Body of pancreas (tissue), 4 donors: Measurements from ENCODE around the gene MGRN1. TPM values are rescaled to one million over a fixed set of nuclear protein-coding genes. Genes with fewer than 3 reads are reported as not detected.

ENCODE experiments used
- ATAC-seq: fragments of 150-250 bp; one replicate; pipeline ENCODE4 v1.9.1; 2016
- DNase-seq, 4 donors: peaks; one replicate each; pipeline ENCODE4 v3.0.0-alpha.2; 2019
- H3K27ac ChIP-seq, 4 donors: fragments of 200-600 bp; sonication (generic); 1 replicate in 3 of 4; 2 replicates in 1 of 4; pipeline versions ENCODE4 v1.5.1 to v1.6.1; 2016 to 2019; ENCODE audit warnings: mild to moderate bottlenecking in 1 of 4, mixed read lengths in 1 of 4, moderate library complexity in 1 of 4
- H3K27me3 ChIP-seq, 2 donors: fragments of 200-600 bp; sonication (generic); one replicate each; pipeline ENCODE4 v1.6.0; 2016; ENCODE audit warnings: mild to moderate bottlenecking in 1 of 2
- H3K36me3 ChIP-seq, 2 donors: fragments of 200-600 bp; sonication (generic); replicated peaks in 1 of 2; 2 replicates each; pipeline ENCODE4 v1.5.1; 2016; ENCODE audit warnings: low read depth in 2 of 2; ENCODE audit not compliant: insufficient read depth in 1 of 2
- H3K4me1 ChIP-seq: fragments of 200-600 bp; sonication (generic); one replicate; pipeline ENCODE4 v1.6.0; 2016
- H3K4me3 ChIP-seq, 2 donors: fragments of 200-600 bp; sonication (generic); 1 replicate in 1 of 2; 2 replicates in 1 of 2; pipeline ENCODE4 v1.5.1; 2016 to 2019
- H3K9me3 ChIP-seq, 3 donors: fragments of 200-600 bp; sonication (generic); 1 replicate in 2 of 3; 2 replicates in 1 of 3; pipeline ENCODE4 v1.5.1; 2016
- POLR2A ChIP-seq, 3 donors: fragments of 450-650 bp; IDR thresholded peaks; one replicate each; pipeline ENCODE4 v1.6.1; 2016; ENCODE audit warnings: antibody characterized with exemption in 3 of 3, mild to moderate bottlenecking in 2 of 3
- WGBS, 2 donors: methylation state at CpG; one replicate each; pipeline ENCODE4 v1.1.5; 2017; 5-methylcytosine and 5-hydroxymethylcytosine counted together
- intact Hi-C: fragments of 100-400 bp; cut with DNase I; formaldehyde crosslinking; loops from one replicate; pipeline ENCODE4 v1.15.1; 2023
- total RNA-seq, 2 donors: library from RNA; depleted of rRNA; stranded (reverse); fragments of >200 nt; gene quantifications; one replicate each; pipeline ENCODE4 v1.1.0, GENCODE V29; 2016
- TF ChIP-seq, protein P1 (sequence below), 7 experiments: fragments of 450-650 bp in 4 of 7; fragments of 200-600 bp in 3 of 7; sonication (generic) in 3 of 7; IDR thresholded peaks; one replicate each; pipeline ENCODE4 v1.5.1; 2016 to 2019; ENCODE audit warnings: antibody characterized with exemption in 7 of 7

The MGRN1 gene
- total RNA-seq, 2 donors from 2014 or later, result 23.3 to 44.8 TPM

DNA sequence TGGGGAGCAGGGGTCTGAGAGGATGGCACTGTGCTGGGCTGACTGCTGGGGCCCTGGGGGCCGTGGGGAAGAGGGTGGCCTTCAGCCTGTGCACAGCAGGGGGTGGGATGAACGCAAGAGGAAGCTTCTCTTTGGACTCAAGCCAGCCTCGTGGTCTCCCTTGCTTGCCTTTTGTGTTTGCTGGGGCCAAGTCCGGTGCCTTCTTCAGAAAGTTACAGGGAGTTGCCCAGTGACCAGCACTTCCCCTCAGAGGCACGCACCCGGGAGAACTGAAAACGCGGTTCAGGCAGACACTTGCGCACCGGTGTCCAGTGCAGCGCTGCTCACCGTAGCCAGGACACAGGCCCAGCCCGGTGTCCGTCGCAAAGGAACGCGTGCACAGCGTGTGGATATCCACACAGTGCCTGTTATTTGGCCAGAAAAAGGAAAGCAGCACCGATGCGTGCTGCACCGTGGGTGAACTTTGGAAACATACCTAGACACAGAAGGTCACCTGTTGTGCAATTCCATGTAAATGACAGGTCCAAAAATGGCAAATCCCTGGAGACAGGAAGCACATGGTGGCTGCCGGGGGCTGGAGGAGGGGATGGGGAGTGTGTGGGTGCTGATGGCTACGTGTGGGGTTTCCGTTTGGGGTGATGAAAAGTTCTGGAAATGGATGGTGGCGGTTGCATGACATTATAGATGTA lies 39.3 kb downstream of the MGRN1 start:
- Histone ChIP-seq H3K27ac (peak overlapping the region in 2 of 4 donors; percentile 11 to 43), H3K36me3 (peaks cover 0 to 13% of the 10 kb centered on the region in 2 donors), H3K27me3 (no peaks in the 10 kb centered on the region), H3K4me3 (no peak overlapping the region), H3K9me3 (no peaks in the 10 kb centered on the region), H3K4me1 (peaks cover 16% of the 10 kb centered on the region)
- TF ChIP-seq, protein P1, sequence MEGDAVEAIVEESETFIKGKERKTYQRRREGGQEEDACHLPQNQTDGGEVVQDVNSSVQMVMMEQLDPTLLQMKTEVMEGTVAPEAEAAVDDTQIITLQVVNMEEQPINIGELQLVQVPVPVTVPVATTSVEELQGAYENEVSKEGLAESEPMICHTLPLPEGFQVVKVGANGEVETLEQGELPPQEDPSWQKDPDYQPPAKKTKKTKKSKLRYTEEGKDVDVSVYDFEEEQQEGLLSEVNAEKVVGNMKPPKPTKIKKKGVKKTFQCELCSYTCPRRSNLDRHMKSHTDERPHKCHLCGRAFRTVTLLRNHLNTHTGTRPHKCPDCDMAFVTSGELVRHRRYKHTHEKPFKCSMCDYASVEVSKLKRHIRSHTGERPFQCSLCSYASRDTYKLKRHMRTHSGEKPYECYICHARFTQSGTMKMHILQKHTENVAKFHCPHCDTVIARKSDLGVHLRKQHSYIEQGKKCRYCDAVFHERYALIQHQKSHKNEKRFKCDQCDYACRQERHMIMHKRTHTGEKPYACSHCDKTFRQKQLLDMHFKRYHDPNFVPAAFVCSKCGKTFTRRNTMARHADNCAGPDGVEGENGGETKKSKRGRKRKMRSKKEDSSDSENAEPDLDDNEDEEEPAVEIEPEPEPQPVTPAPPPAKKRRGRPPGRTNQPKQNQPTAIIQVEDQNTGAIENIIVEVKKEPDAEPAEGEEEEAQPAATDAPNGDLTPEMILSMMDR (IDR thresholded peaks at IDR 0.05), result no peak
- no peak for ATAC-seq
- DNase-seq, result peak in 2 of 4 donors; percentile 40 to 79
- 70 to 80% methylated on average over 20 to 25 of the region's 25 CpGs for WGBS, 2 donors
- intact Hi-C loops, result no loop called here

DNA sequence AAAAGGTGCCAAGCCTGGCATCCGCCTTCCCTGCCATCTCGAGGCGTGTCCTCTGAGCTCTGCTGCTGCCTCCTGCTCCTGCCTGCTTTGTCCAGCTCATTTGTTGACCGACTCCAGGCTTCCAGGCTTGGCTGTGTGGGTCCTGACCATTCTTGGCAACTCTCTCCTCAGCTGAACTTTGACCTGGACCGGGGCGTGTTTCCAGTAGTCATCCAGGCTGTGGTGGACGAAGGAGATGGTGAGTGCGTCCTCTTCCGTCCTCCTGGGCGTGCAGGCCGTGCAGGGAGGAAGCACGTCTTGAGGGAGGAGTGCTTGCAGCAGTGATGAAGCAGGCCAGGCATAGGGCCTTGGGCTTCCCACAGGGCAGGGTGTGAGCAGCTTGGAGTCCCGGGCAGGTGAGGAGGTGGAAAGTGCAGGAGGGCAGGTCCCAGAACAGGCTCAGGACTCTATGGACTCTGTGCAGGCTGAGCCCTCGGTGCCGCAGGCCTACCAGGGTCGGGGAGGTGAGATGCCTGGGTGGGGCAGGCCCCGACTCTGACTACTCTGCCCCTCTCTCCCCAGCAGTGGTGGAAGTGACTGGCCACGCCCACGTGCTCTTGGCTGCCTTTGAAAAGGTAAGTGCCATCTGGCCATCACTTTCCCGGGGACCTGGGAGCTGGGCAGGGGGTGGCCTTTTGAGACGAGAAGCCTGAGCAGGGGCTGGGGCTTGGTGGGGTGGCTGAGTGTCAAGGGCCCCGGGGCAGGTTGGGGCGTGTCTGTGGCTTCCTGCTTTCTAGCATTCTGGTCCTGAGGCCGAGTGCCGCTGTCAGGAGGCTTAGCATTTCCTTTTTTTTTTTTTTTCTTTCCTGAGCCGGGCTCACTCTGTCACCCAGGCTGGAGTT lies 40.2 kb downstream of the MGRN1 start:
- H3K27ac ChIP-seq, result peak overlapping the region in 1 of 4 donors; percentile 31
- H3K36me3 ChIP-seq, result peaks cover 0 to 18% of the 10 kb centered on the region in 2 donors
- ATAC-seq, result no peak

DNA sequence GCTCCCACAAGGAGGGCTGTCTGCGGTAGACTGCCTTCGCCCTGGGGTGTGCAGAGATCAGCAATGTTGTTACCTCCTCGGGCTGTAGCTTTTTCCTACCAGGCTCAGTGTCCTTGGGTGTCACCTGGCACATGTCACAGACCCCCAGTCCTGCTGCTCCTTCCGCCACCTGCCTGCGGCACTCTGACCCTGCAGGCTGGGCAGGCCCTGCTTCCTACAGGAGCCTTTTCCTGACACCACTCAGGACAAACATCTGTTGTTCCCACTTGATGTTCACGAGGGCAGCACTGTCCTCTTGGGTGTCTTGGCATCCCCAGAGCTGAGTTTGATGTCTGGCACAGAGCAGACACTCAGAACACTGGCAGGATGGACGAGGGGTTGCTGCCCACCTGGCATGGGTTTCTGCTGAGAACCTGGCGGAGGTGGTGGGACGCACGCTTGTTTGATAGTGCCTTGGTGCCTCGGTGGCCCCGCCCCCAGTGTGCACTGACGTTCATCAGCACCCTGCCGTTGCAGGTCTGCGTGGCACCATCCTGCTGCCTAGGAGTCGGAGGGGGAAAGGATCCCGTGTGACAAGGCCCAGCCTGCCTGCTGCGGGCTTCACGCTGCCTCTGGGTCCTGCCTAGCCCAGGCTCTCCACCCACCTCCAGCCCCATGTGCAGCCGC lies 42.0 kb downstream of the MGRN1 start:
- H3K27ac ChIP-seq, result no peak overlapping the region
- H3K9me3 ChIP-seq, result no peaks in the 10 kb centered on the region
- H3K36me3 ChIP-seq, result peaks cover 0 to 18% of the 10 kb centered on the region in 2 donors
- DNase-seq (peak in 1 of 4 donors; percentile 40), ATAC-seq (no peak)
- H3K4me1 ChIP-seq, result peaks cover 12% of the 10 kb centered on the region
- intact Hi-C loops, result no loop called here
- TF ChIP-seq POLR2A (IDR thresholded peaks at IDR 0.05), result no peak
- TF ChIP-seq, protein P1 (IDR thresholded peaks at IDR 0.05), result no peak
- H3K27me3 ChIP-seq, result no peaks in the 10 kb centered on the region
- no peak overlapping the region for H3K4me3 ChIP-seq
- WGBS, 2 donors, result 82 to 88% methylated on average over 7 to 19 of the region's 20 CpGs

More for the DNA sequence above, 40.2 kb downstream of the MGRN1 start:
- intact Hi-C loops, result no loop called here
- peaks cover 16% of the 10 kb centered on the region for H3K4me1 ChIP-seq
- H3K4me3 ChIP-seq, result no peak overlapping the region
- no peaks in the 10 kb centered on the region for H3K9me3 ChIP-seq
- 60 to 78% methylated on average over 17 to 26 of the region's 26 CpGs for WGBS, 2 donors
- H3K27me3 ChIP-seq, result no peaks in the 10 kb centered on the region
- peak in 1 of 4 donors; percentile 56 for DNase-seq
- TF ChIP-seq POLR2A (IDR thresholded peaks at IDR 0.05), result no peak
- TF ChIP-seq, protein P1 (IDR thresholded peaks at IDR 0.05), result no peak

DNA sequence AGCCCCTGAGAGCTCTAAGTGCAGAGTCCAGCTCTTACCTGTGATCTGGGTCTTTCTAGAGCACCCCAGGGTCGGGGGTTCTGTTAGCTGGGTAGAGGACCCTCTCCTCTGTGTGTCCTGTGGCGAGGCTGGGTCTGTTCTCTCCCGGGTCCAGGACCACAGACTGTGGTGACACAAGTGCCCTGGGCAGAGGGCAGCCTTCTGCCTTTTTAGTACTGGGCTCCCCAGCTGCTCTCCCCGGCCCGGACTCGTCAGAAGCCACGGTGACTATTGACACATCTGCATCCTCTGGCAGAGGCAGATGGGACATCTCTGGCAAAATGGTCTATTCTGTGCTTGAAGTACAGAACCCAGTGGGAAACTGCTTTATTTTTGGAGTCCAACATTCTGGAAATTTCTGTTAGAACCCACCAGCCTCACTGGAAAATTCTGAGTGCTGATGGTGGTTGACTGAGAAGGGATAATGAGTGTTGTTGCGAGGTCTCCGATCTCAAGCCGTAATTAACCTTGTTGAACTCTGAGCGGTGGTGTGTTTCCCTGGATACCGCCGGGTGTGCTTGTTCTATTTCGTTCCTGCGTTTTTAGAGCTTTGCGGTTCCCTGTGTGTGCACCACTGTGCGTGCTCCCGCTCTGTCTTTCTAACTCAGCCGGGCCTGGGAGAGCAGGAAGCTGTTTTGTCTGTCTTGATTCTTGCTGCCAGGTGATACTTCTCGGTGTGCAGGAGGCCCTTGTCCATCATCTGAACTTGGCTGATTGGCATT lies 42.8 kb downstream of the MGRN1 start:
- TF ChIP-seq, protein P1 (IDR thresholded peaks at IDR 0.05), result no peak
- no peak for TF ChIP-seq POLR2A (IDR thresholded peaks at IDR 0.05)
- Histone ChIP-seq H3K4me1 (peaks cover 12% of the 10 kb centered on the region), H3K4me3 (no peak overlapping the region), H3K36me3 (peaks cover 0 to 18% of the 10 kb centered on the region in 2 donors), H3K9me3 (no peaks in the 10 kb centered on the region), H3K27ac (no peak overlapping the region), H3K27me3 (no peaks in the 10 kb centered on the region)
- DNase-seq, result peak in 1 of 4 donors; percentile 7
- WGBS, 2 donors, result 82 to 89% methylated on average over 18 to 20 of the region's 20 CpGs
- no peak for ATAC-seq
- intact Hi-C loops, result no loop called here
